AG04449 (cell line): ENCODE data around the gene OR1L4.

Source experiments
- CTCF ChIA-PET: fragments of 350-600 bp; formaldehyde crosslinking; extraction: SDS; loops from one replicate; lab custom pipeline; 2021; ENCODE audit warnings: antibody characterized with exemption; lab: Yijun Ruan, JAX
- POLR2A ChIA-PET: fragments of 400-600, 350-600 bp; formaldehyde crosslinking; extraction: SDS; loops from one replicate; lab custom pipeline; 2020; ENCODE audit warnings: antibody characterized with exemption, inconsistent platforms; lab: Yijun Ruan, JAX
- DNase-seq: peaks from one replicate; pipeline ENCODE4 v3.0.0-alpha.2; 2010; ENCODE audit warnings: low read depth, low spot score
- H3K4me3 ChIP-seq: 2 replicates; pipeline ENCODE4 v1.5.1; 2011; ENCODE audit warnings: low read depth, mild to moderate bottlenecking, control low read depth, low read length
- TF ChIP-seq, protein P1 (sequence below): IDR thresholded peaks from one replicate; pipeline ENCODE4 v1.5.1; 2011; ENCODE audit warnings: mild to moderate bottlenecking, moderate library complexity, low read length, control low read depth, inconsistent platforms; ENCODE audit not compliant: insufficient read depth; ENCODE audit errors: missing control alignments

Gene OR1L4

DNA sequence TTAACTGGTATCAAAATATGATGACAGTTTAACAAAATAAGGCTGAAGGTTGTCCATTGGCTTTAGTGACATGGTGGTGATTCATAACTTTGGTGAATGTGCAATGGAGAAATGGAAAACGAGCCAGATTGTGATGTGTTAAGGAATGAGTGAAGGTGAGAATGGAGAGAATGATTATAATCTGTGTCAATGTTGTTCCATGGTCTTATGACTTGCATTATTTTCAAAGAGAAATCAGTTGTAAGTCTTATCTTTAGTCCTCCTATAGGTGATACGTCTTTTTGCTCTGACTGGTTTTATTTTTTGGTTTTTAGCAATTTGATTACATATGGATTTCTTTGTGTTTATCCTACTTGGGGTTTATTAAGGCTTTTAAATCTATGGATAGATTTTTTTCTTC, 31.0 kb downstream of the OR1L4 start:
- H3K4me3 ChIP-seq, result no peak overlapping the region
- ChIA-PET POLR2A (no interaction called here), CTCF (no interaction called here)
- TF ChIP-seq, protein P1, sequence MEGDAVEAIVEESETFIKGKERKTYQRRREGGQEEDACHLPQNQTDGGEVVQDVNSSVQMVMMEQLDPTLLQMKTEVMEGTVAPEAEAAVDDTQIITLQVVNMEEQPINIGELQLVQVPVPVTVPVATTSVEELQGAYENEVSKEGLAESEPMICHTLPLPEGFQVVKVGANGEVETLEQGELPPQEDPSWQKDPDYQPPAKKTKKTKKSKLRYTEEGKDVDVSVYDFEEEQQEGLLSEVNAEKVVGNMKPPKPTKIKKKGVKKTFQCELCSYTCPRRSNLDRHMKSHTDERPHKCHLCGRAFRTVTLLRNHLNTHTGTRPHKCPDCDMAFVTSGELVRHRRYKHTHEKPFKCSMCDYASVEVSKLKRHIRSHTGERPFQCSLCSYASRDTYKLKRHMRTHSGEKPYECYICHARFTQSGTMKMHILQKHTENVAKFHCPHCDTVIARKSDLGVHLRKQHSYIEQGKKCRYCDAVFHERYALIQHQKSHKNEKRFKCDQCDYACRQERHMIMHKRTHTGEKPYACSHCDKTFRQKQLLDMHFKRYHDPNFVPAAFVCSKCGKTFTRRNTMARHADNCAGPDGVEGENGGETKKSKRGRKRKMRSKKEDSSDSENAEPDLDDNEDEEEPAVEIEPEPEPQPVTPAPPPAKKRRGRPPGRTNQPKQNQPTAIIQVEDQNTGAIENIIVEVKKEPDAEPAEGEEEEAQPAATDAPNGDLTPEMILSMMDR, result no peak
- DNase-seq, result no peak

DNA sequence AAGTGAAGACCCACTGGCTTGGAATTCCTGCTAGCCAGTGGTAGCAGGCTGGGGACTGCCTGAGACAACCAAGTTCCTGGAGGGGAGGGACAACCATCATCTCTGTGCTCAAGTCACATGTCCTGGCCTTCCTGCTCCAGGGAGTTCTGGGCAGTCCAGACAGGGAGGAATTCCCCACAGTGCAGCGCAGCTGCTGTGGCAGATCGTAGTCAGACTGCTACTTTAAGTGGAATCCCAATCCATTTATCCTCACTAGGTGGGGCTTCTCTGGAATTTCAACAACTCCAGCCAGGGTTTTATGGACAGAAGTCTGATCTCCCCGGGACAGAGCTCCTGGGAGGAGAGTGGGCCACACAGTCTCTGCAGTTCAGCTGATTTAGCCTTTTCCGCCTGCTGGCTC, 44.0 kb downstream of the OR1L4 start:
- DNase-seq, result no peak
- ChIA-PET POLR2A (no interaction called here), CTCF (no interaction called here)
- TF ChIP-seq, protein P1, result no peak
- no peak overlapping the region for H3K4me3 ChIP-seq
